A549 treated with AZD9567 at 1 μM for 4 hours (cell line): Measurements from ENCODE around the gene CSN3. TPM values are rescaled to one million over a fixed set of nuclear protein-coding genes. Genes with fewer than 3 reads are reported as not detected.

Source experiments
- total RNA-seq: library from RNA; stranded (reverse); fragments of 200-300 nt; extraction: Qiagen RNA extraction; gene quantifications from 5 replicates; pipeline ENCODE4 v1.2.3, GENCODE V29; 2022; ENCODE audit not compliant: insufficient read depth

CSN3 gene, protein sequence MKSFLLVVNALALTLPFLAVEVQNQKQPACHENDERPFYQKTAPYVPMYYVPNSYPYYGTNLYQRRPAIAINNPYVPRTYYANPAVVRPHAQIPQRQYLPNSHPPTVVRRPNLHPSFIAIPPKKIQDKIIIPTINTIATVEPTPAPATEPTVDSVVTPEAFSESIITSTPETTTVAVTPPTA
- not detected in 5 replicates for total RNA-seq

GRCh38 chr4:70242297-70242696, at the start of gene CSN3:
Gene CSN3 (plus strand): TSS chr4:70242597. CDS start chr4:70244820, 2,223 bp downstream.

DNA sequence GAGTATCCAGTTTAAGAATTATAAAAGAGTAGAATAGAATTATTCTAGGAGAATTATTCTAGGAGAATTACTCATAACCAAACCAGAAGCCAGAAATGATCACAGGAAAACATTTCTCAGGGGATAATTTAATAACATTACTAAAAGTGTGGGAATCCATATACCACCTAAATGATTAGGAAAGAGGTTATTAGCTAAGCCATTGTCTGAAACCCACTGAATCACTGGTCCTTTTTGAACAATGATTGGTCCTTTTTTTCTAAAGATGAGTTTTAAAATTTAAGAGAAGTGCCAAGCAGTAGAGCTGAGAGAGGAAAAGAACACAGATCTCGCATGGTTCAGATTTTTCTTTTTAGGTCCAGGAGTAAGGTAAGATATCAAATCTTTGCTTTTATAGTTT, 47.0 kb upstream of the CSN3 start, which contains the start of gene ODAM:
TSS of gene ODAM (plus strand) at position 301 of the 400 bp plus-strand sequence. CDS start 819 bp downstream, outside the sequence.

DNA sequence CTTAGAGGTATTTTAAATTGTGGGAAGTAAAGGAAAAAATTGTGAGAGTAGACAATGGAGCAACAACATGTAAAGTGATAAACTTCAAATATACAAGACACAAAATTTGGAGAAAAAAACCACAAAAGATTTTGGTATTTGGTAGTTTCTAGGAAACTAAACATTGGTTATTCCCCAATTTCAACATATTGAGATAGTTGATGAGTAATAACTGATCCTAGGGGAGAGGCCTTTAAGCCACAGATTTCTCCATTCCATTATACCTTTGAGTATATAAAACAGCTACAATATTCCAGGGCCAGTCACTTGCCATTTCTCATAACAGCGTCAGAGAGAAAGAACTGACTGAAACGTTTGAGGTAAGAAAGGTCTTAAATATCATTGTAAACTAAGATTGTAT, 16.6 kb upstream of the CSN3 start, which contains the start of gene FDCSP:
TSS of gene FDCSP (plus strand) at position 301 of the 400 bp plus-strand sequence. CDS start 5,071 bp downstream, outside the sequence.

Other genes with a start within 250 kb of the CSN3 start
- not detected in 5 replicates for gene STATH, start 246.6 kb upstream of the CSN3 start, total RNA-seq
- gene HTN3, start 214.1 kb upstream of the CSN3 start, total RNA-seq = not detected in 5 replicates
- gene HTN1, start 192.2 kb upstream of the CSN3 start, total RNA-seq = not detected in 5 replicates
- gene PRR27, start 88.4 kb upstream of the CSN3 start, total RNA-seq = not detected in 5 replicates
- gene ODAM, start 46.9 kb upstream of the CSN3 start, total RNA-seq = not detected in 5 replicates
- gene FDCSP, start 16.5 kb upstream of the CSN3 start, total RNA-seq = not detected in 5 replicates
- not detected in 5 replicates for gene CABS1, start 92.4 kb downstream of the CSN3 start, total RNA-seq
- gene SMR3A, start 118.2 kb downstream of the CSN3 start, total RNA-seq = not detected in 5 replicates
- gene SMR3B, start 140.5 kb downstream of the CSN3 start, total RNA-seq = not detected in 5 replicates
- gene OPRPN, start 155.3 kb downstream of the CSN3 start, total RNA-seq = not detected in 5 replicates
- gene MUC7, start 229.6 kb downstream of the CSN3 start, total RNA-seq = not detected in 5 replicates